Fibroblast of villous mesenchyme (primary cell): ENCODE results near the gene RTF1. TPM values are rescaled to one million over a fixed set of nuclear protein-coding genes. Genes with fewer than 3 reads are reported as not detected.
A peak's percentile ranks its signal among the peaks of the same experiment; 100 is the strongest.
"Not testable (repeated sequence)": the region's sequence is repeated elsewhere in the genome, so short reads cannot be mapped to it uniquely, and the experiment has no call there.

Experiments used
- DNase-seq: peaks from one replicate; pipeline ENCODE4 v3.0.0-alpha.2; 2010; ENCODE audit warnings: low read depth
- H3K4me3 ChIP-seq: 2 replicates; pipeline ENCODE4 v1.5.1; 2011; ENCODE audit warnings: low read depth, mild to moderate bottlenecking, low read length
- CTCF ChIP-seq: IDR thresholded peaks from 2 replicates; pipeline ENCODE4 v1.5.1; 2012; ENCODE audit warnings: low read depth, mild to moderate bottlenecking, low read length; ENCODE audit not compliant: insufficient read depth
- total RNA-seq: library from RNA; depleted of rRNA; stranded (reverse); fragments of >200 nt; gene quantifications from 2 replicates; pipeline ENCODE4 v1.2.3, GENCODE V29; 2012

Gene RTF1
- total RNA-seq, 1 donor: 37.1 TPM

GRCh38 chr15:41465822-41466421 is 49.0 kb downstream of the RTF1 start:
- H3K4me3 ChIP-seq: no peak overlapping the region
- peak; percentile 99 for TF ChIP-seq CTCF
- DNase-seq: peak; percentile 74

- DNase-seq: no peak
- no peak for TF ChIP-seq CTCF
- H3K4me3 ChIP-seq: no peak overlapping the region
Observed at GRCh38 chr15:41466711-41467110, 49.8 kb downstream of the RTF1 start.

- not testable (repeated sequence) for H3K4me3 ChIP-seq, DNase-seq
Observed at GRCh38 chr15:41469644-41470043, 52.7 kb downstream of the RTF1 start.

- TF ChIP-seq CTCF: no peak
- H3K4me3 ChIP-seq: no peak overlapping the region
- DNase-seq: no peak
Observed at GRCh38 chr15:41473418-41473817, 56.5 kb downstream of the RTF1 start.

- DNase-seq: no peak
- H3K4me3 ChIP-seq: no peak overlapping the region
- TF ChIP-seq CTCF: no peak
Observed at GRCh38 chr15:41474436-41474835, 57.5 kb downstream of the RTF1 start.

GRCh38 chr15:41474941-41475340 is 58.0 kb downstream of the RTF1 start:
- TF ChIP-seq CTCF: no peak
- DNase-seq: no peak
- no peak overlapping the region for H3K4me3 ChIP-seq

GRCh38 chr15:41476416-41477048 is 59.6 kb downstream of the RTF1 start:
- H3K4me3 ChIP-seq: no peak overlapping the region
- no peak for TF ChIP-seq CTCF
- no peak for DNase-seq
